VCaP (cell line): ENCODE measurements around the gene RAB3IL1.

ENCODE experiments used
- H3K27ac ChIP-seq: fragments of 450-650 bp; 2 replicates; pipeline ENCODE4 v1.5.1; 2017
- CTCF ChIP-seq: fragments of 450-650 bp; conservative IDR thresholded peaks from 2 replicates; pipeline ENCODE4 v1.5.1; 2017; ENCODE audit warnings: mild to moderate bottlenecking, moderate library complexity

Gene RAB3IL1

GRCh38 chr11:61910187-61911127 lies 6.9 kb downstream of the RAB3IL1 start:
- no peak for TF ChIP-seq CTCF
- no peak overlapping the region for H3K27ac ChIP-seq

- TF ChIP-seq CTCF = no peak
- no peak overlapping the region for H3K27ac ChIP-seq
Measured at GRCh38 chr11:61908730-61909316, 8.5 kb downstream of the RAB3IL1 start.

GRCh38 chr11:61907871-61908729 lies 9.3 kb downstream of the RAB3IL1 start:
- H3K27ac ChIP-seq = no peak overlapping the region
- no peak for TF ChIP-seq CTCF

GRCh38 chr11:61907282-61907681 lies 10.1 kb downstream of the RAB3IL1 start:
- H3K27ac ChIP-seq = no peak overlapping the region
- no peak for TF ChIP-seq CTCF

GRCh38 chr11:61906522-61906909 lies 10.8 kb downstream of the RAB3IL1 start:
- H3K27ac ChIP-seq = no peak overlapping the region
- TF ChIP-seq CTCF = no peak

- TF ChIP-seq CTCF = no peak
- no peak overlapping the region for H3K27ac ChIP-seq
Measured at GRCh38 chr11:61905801-61906521, 11.4 kb downstream of the RAB3IL1 start.
